ENCODE data around the gene ST6GALNAC2. TPM values are rescaled to one million over a fixed set of nuclear protein-coding genes. Genes with fewer than 3 reads are reported as not detected.

The ST6GALNAC2 gene
- total and polyA plus RNA-seq, 10 of the 15 experiments (the other 5 are each of a cell fraction or from before 2014, with no cell fraction given): 0.08 to 0.41 (median 0.23) TPM; not detected in 6

DNA sequence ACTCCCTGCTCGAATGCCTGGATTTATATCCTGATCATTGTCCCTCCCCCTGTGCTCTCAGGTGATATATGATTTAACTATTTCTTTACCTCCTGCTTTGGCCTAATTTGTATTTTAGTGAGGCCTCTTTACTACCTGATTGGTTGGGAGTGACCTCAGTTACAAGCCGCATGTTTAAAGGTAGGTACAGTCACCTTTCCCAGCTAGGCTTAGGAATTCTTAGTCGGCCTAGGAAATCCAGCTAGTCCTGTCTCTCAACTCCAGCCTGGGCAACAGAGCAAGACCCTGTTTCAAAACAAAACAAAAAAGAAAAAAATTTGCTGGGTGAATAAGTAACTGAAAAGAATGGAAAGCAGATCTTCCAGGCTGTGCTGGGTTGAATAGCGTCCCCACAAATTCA, 26.8 kb upstream of the ST6GALNAC2 start:
- DNase-seq (ENCODE audit: low read depth, low spot score) (no peak), ATAC-seq (no peak), FAIRE-seq (no peak)
- no peaks in the 10 kb centered on the region for H3K27me3 ChIP-seq (replicated peaks in 1 of 2; ENCODE audit: control insufficient read depth in 2 of 2, insufficient read depth in 2 of 2, low read length in 1 of 2)
- no peaks in the 10 kb centered on the region for H3K36me3 ChIP-seq (ENCODE audit: control insufficient read depth in 2 of 2, insufficient read depth in 2 of 2, low read length in 1 of 2)
- TF ChIP-seq SIX5 (IDR thresholded peaks at IDR 0.05; ENCODE audit: low read depth, low read length, severe bottlenecking) (no peak), SMARCA5 (IDR thresholded peaks at IDR 0.05) (no peak), ZNF274 (IDR thresholded peaks at IDR 0.05; ENCODE audit: insufficient read depth, insufficient read length) (no peak), CHD2 (IDR thresholded peaks at IDR 0.05; ENCODE audit: borderline replicate concordance, low read depth, low read length) (no peak), SUZ12 (IDR thresholded peaks at IDR 0.05; ENCODE audit: unreplicated experiment) (no peak), HDAC6 (IDR thresholded peaks at IDR 0.05; ENCODE audit: unreplicated experiment) (no peak), JUNB (IDR thresholded peaks at IDR 0.05) (no peak), EP300 (IDR thresholded peaks at IDR 0.05; ENCODE audit: borderline replicate concordance in 1 of 2, control insufficient read depth in 1 of 2, low read depth in 2 of 2, low read length in 2 of 2) (no peak), SRF (IDR thresholded peaks at IDR 0.05; ENCODE audit: low read depth in 2 of 2, low read length in 2 of 2) (no peak), BRCA1 (IDR thresholded peaks at IDR 0.05; ENCODE audit: low read depth, low read length) (no peak), SREBF1 (IDR thresholded peaks at IDR 0.05; ENCODE audit: low read length) (no peak)
- TF ChIP-seq, protein P1, sequence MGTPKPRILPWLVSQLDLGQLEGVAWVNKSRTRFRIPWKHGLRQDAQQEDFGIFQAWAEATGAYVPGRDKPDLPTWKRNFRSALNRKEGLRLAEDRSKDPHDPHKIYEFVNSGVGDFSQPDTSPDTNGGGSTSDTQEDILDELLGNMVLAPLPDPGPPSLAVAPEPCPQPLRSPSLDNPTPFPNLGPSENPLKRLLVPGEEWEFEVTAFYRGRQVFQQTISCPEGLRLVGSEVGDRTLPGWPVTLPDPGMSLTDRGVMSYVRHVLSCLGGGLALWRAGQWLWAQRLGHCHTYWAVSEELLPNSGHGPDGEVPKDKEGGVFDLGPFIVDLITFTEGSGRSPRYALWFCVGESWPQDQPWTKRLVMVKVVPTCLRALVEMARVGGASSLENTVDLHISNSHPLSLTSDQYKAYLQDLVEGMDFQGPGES (IDR thresholded peaks at IDR 0.05): no peak
- TF ChIP-seq, protein P2, sequence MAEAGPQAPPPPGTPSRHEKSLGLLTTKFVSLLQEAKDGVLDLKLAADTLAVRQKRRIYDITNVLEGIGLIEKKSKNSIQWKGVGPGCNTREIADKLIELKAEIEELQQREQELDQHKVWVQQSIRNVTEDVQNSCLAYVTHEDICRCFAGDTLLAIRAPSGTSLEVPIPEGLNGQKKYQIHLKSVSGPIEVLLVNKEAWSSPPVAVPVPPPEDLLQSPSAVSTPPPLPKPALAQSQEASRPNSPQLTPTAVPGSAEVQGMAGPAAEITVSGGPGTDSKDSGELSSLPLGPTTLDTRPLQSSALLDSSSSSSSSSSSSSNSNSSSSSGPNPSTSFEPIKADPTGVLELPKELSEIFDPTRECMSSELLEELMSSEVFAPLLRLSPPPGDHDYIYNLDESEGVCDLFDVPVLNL (IDR thresholded peaks at IDR 0.05; ENCODE audit: low read depth, low read length): no peak
- TF ChIP-seq, protein P3, sequence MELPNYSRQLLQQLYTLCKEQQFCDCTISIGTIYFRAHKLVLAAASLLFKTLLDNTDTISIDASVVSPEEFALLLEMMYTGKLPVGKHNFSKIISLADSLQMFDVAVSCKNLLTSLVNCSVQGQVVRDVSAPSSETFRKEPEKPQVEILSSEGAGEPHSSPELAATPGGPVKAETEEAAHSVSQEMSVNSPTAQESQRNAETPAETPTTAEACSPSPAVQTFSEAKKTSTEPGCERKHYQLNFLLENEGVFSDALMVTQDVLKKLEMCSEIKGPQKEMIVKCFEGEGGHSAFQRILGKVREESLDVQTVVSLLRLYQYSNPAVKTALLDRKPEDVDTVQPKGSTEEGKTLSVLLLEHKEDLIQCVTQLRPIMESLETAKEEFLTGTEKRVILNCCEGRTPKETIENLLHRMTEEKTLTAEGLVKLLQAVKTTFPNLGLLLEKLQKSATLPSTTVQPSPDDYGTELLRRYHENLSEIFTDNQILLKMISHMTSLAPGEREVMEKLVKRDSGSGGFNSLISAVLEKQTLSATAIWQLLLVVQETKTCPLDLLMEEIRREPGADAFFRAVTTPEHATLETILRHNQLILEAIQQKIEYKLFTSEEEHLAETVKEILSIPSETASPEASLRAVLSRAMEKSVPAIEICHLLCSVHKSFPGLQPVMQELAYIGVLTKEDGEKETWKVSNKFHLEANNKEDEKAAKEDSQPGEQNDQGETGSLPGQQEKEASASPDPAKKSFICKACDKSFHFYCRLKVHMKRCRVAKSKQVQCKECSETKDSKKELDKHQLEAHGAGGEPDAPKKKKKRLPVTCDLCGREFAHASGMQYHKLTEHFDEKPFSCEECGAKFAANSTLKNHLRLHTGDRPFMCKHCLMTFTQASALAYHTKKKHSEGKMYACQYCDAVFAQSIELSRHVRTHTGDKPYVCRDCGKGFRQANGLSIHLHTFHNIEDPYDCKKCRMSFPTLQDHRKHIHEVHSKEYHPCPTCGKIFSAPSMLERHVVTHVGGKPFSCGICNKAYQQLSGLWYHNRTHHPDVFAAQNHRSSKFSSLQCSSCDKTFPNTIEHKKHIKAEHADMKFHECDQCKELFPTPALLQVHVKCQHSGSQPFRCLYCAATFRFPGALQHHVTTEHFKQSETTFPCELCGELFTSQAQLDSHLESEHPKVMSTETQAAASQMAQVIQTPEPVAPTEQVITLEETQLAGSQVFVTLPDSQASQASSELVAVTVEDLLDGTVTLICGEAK (IDR thresholded peaks at IDR 0.05; ENCODE audit: borderline replicate concordance): no peak
- ChIA-PET CTCF (interaction anchor here (0.6 to 1.9 kb wide), 7 partner anchors 11 to 188 kb away, joined by 3 to 7 read pairs (median 4); no protein-coding TSS in a partner anchor), RAD21 (ENCODE audit: unreplicated experiment) (interaction anchor here (1.1 to 1.6 kb wide), 2 partner anchors 12 to 13 kb away, joined by 3 to 5 read pairs; no protein-coding TSS in a partner anchor), POLR2A (no interaction called here), SMC1A (ENCODE audit: uncharacterized antibody, unreplicated experiment) (interaction anchor here (0.7 to 1.3 kb wide), 3 partner anchors 12 to 84 kb away, joined by 3 to 5 read pairs (median 3); no protein-coding TSS in a partner anchor)
- H3K4me3 ChIP-seq: no peak overlapping the region
- BruUV-seq (replicated peaks): no TSS peak
- in situ Hi-C loops (cut with MboI): no loop called here
- H3K79me2 ChIP-seq (ENCODE audit: control insufficient read depth, insufficient read depth, low read length): no peaks in the 10 kb centered on the region
- H3K27ac ChIP-seq (ENCODE audit: control insufficient read depth, insufficient read depth): no peak overlapping the region
- no peaks in the 10 kb centered on the region; the same call in 2 of the 3 replicates for H3K9me3 ChIP-seq (replicated peaks; ENCODE audit: control insufficient read depth, insufficient read depth, low read length)
- H3K4me1 ChIP-seq (ENCODE audit: control insufficient read depth, insufficient read depth, low read length): no peaks in the 10 kb centered on the region
- H3K4me2 ChIP-seq (ENCODE audit: control insufficient read depth, insufficient read depth): no peak overlapping the region
- no peak overlapping the region for H3K9ac ChIP-seq (ENCODE audit: control insufficient read depth, insufficient read depth, low read length)
- H2AFZ ChIP-seq (ENCODE audit: control insufficient read depth, low read depth, low read length): no peak overlapping the region
- WGBS (ENCODE audit: insufficient coverage, insufficient replicate concordance, low lambda C conversion rate, missing lambda C conversion rate): 34% methylated on average over 4 of the region's 4 CpGs
- intact Hi-C loops (cut with micrococcal nuclease; ENCODE audit: unreplicated experiment): no loop called here
- H4K20me1 ChIP-seq (ENCODE audit: control insufficient read depth, insufficient read depth): no peaks in the 10 kb centered on the region

All from GM12878 (cell line).